GM21390 (cell line): Measurements from ENCODE around the gene ELL.
"Not testable (repeated sequence)": the region's sequence is repeated elsewhere in the genome, so short reads cannot be mapped to it uniquely, and the experiment has no call there.

ENCODE experiments used
- ATAC-seq: cut with Tn5 transposase; IDR thresholded peaks from one replicate; pipeline ENCODE4 v1.9.1; 2021; ENCODE audit not compliant: unreplicated experiment

The ELL gene

DNA sequence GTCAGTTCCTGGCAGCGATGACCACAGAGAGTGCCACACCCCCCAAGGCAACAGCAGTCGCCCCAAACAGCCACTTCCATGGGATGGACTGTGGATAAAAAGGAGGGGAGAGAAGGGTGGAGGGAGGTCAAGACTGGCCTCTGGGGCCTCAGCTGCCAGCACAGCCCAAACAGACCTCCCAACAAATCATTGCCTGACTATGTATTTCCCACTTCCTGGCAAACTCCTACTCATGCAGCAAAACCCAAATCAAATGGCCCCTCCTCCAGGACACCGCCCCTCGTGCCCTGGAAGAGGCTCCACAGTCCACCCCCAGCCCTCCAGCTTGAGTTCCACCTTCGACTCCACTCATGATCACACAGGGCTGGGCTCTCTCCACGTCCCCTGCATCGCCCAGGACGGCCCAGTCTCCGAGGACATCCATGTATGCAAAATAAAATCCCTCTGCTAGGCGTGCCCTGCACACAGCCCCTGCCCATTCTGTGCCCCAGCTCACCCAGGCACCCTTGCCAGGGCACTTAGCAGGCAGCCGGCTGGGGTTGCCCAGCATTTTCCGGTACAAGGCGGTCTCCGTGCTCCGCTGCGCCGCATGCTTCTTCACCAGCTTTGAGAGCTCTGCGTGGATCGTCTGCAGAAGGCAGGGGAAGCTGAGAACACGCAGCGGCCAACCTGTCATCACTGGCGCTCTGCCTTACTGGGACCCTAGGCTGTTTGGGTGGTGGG, 10.5 kb upstream of the ELL start:
- ATAC-seq: no peak

DNA sequence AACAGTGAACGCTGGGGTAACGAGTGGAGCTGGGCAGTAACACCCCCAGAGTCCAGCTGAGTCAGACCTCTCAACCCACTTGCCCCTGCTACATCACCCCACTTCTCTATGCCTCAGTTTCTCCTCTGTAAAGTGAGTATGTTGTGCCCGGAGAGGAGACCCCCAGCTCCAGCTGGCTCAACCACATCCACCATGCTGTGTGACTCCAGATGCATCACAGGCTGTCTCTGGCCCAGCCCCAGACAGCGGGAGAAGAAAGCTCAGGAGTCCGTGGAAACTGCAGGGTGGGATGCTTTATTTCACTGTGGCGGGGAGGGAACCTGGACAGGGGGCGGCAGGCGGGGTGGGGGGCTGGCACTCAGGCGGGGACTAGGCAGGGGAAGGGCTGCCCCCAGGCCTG, 9.6 kb upstream of the ELL start:
- no peak for ATAC-seq

DNA sequence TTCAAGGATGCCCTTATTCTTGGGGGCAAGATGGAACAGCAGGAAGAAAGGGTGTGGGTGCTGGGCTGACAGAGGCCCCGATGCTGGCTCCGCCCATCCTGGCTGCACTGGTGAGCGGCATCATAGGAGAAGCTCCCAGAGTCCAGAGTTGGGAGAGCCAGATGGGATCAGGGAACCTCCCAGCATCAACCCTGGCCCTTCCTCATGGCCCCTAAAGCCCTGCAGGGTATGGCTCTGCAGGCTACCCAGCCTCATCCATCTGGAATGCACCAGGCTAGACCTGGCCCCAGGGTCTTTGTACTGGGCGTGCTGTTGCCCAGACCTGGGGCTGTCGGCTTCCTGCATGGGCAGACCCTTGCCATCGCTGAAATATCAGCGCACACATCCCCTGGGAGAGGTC, 7.9 kb upstream of the ELL start:
- no peak for ATAC-seq

DNA sequence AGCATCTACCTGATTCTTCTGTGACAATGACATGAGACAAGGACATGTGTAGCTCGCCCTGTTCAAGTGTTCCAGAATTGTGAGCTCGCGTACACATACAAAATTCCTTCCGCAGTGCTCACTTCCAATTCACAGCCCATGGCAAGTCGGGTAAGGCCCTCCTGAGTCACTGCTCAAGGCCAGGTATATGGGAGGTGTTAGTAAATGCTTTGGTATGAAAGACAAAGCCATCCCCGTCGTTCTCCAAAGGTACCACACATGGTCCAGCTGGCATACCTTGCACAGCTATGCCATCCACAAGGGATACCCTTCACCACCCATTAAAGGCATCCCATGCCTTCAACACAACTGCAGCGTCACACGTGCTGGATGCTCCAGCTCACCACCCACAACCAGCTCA, 4.4 kb upstream of the ELL start:
- no peak for ATAC-seq

DNA sequence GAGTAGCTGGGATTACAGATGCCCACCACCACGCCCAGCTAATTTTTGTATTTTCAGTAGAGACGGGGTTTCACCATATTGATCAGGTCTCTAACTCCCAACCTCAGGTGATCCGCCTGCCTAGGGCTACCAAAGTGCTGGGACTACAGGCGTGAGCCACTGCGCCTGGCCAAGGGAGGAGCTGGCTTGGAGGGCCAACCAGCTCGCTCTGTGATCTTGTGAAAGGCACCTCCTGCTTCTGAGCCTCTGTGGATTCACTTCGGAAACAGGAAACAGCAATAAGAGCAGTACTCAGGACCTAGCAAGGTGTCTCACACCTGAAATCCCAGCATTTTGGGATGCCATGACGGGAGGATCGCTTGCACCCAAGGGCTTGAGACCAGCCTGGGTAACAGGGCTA, 2.0 kb upstream of the ELL start:
- ATAC-seq: no peak

DNA sequence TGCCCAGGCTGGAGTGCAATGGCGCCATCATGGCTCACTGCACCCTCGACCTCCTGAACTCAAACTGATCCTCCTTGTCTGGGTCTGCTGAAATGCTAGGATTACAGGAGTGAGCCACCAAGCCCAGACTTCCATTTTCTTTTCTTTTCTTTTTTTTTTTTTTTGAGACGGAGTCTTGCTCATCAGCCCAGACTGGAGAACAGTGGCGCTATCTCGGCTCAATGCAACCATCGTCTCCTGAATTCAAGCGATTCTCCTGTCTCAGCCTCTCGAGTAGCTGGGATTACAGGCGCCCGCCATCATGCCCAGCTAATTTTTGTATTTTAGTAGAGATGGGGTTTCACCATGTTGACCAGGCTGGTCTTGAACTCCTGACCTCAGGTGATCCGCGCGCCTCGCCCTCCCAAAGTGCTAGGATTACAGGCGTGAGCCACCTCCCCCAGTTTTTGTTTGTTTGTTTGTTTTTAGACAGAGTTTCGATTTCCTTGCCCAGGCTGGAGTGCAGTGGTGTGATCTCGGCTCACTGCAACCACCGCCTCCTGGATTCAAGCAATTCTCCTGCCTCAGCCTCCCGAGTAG, 1.1 kb upstream of the ELL start:
- ATAC-seq: not testable (repeated sequence)

DNA sequence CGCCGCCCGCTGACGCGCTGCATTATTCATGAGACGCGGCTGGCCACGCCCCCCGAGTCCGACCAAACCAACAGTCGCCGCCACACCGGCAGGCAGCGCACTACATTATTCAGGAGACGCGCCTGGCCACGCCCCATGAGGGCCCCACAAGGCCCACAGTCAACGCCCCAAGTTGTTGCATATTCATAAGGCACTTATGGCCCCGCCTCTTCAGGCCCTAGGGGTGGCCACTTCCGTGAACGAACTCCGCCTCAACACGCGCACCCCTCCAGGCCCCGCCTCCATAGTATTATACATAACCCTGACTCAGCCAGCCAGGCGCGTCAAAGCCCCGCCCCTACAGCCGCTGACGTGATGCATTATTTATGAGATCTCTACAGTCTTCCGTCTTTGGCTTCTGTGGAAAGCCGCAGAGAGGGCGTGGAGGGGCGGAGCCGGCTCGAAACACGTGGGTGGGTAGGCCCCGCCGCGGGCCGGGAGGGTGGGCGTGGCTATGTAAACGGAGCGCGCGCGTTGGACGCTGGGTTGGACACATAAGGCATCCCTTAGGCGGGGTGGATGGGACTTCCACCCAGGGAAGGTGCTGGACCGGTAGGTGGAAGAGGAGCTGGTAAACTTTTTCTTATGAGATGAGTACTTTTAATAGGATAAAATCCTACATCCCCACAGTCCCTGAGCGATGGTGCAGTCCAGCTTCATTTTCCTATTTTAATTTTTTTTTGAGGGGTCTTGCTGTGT, 423 bp upstream of the ELL start:
- ATAC-seq: peak; percentile 84

DNA sequence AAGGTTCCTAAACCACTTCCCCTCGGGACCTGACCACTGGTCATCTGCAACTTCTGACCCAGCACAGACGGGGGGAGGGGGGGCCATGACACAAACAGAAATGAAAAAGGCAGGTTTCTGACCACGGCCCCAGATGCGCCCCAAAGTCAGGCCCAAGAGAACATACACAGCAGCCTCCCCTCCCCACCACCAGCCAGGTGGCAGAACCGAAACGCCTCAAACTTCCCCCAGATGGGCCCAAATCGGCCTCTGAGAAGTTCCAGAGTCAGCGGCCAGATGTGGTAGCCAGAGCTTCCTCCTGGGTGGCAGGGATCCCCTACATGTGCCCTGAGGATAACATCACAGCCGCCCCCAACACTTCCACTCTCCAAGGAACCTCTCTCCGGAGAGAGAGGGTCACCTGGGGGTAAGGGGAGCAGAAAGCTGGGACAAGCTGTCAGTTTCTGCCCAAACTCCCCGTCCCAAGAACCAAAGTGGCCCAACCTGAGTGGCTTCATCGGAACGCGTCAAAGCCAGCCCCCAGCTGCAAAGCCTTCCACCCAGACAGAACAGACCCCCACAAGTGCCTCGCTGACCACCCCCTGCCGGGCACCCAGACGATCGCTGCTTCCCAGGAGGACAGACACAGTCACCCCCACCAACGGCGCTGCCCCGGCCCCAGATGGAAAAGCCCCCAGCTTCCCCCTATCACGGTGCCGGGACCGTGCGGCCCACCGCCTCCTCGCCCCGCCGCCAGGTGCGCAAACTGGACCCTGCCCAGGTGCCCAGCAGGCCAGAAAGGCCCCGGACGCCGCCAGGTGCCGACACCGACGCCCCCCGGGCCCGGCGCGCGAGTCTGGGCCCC, 800 bp downstream of the ELL start:
- ATAC-seq: no peak

DNA sequence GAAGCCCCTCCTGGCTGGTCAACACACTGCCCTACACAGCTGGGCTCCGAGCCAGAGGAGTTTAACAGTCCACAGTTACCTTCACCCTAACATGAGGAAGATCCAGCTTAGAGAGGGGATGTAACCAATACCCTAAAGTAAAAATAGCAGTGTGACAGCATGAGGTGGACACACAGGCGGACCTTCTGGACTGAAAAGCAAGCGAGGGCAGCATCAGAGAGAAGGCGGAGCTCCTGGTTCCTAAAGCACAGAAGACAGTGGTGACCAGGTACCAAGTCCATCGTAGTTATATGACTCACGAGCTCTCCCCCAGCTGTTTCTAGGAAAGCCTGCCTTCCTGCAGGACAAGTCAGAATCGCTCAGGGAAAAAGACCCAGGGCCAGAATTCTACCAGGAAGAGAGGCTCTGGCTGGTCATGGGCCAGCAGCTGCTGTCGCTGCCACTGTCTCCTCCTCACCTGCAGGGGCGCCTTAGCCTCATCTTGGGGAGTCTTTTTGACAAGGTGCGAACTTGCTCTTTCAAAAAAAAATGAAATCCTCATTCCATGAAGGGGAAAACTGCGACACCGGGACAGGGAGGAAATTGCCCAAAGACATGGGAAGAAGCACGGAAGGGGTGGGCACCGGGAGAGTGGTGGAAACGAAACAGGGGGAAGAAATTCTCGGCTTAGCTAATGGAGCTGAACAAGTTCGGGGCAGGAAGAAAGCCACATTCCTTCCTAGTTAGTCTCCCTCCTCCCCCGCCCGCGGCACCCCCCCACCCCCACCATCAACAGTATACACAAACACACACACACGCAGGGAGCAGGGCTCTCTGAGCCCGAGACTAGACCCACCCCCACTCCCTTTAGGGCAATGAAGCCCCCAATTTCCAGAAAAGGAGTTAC, 1.7 kb downstream of the ELL start:
- ATAC-seq: no peak

DNA sequence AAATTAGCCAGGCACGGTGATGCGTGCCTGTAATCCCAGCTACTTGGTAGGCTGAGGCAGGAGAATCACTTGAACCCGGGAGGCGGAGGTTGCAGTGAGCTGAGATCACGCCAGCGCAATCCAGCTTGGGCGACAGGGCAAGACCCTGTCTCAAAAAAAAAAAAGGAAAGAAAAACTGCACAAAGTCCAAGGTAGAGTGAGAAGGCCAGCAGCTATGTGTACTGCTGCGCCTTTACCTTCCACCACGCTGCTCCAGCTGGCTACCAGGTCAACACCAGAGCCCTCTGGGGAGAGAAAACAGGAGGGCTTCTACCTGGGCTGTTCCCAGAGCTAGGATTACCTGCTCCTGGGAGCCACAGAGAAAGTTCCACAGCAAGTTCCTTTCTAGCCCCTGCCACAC, 3.2 kb downstream of the ELL start:
- no peak for ATAC-seq

DNA sequence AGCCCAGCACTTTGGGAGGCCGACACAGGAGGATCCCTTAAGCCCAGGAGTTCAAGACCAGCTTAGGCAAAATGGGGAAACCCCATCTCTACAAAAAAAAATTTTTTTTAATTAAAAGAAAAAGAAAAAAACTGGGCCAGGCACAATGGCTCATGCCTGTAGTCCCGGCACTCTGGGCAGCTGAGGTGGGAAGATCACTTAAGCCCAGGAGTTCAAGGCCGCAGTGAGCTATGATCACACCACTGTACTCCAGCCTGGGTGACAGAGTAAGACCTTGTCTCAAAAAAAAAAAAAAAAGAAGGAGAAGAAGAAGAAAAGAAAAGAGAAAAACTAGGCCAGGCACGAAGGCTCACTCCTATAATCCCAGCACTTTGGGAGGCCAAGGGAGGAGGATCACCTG, 4.3 kb downstream of the ELL start:
- no peak for ATAC-seq

DNA sequence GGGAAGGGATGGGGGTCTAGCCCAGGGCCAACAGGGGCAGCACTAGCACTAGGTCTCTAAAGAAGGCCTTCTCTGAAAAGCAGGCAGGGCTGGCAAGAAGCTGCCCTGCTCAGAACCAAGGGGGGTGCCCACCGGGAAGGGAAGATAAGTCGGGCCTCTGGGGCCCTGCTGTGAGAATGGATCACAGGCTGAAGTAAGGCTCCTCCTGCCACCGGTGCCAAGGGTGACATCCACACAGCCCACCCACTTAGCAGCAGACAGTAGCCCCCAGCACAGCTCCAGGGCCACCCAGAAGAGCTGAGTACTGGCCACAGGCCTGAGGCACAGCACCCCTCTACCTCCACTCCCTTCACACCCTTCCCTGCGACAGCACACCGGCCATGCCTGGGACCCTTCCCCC, 5.9 kb downstream of the ELL start:
- ATAC-seq: no peak

DNA sequence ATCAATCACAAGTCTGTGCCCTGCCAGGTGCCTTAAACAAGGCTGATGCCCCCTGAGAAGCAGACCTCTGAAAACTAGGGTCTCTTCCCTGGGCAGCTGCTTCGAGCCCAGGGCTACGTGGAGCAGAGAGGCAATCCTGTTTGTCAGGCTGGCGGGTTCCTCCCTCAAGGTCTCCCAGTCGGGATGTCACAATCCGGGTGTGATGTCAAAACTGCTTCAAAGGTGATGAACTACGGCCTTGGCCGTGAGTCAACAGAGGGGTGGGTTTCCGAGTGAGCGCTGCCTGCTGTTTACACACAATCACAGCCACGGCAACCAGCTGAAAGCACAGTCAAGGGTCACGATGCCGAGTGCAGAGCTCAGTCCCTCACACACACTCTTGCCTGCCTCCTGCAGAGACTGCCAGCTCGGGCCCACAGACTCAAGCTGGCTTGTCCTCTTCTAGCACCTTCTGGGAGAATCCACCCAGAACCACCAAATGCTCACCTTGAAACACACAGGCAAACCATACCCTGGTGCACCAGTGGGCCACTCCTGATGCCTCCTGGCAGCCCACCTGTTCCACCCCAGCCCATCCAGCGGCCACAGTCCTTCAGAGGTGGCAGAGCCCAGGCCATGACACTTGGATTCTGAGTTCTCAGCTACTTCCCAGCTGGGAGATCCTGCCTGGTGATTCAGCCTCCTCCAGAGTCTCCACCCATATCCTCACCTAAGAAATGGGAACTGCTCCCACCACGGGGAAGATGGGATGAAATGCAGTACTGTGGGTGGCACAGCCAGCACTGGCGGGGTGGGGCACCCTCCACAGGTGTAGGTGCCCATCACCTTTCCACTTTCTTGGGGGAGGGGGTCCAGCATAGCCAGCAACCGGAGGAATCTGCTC, 6.8 kb downstream of the ELL start:
- no peak for ATAC-seq

DNA sequence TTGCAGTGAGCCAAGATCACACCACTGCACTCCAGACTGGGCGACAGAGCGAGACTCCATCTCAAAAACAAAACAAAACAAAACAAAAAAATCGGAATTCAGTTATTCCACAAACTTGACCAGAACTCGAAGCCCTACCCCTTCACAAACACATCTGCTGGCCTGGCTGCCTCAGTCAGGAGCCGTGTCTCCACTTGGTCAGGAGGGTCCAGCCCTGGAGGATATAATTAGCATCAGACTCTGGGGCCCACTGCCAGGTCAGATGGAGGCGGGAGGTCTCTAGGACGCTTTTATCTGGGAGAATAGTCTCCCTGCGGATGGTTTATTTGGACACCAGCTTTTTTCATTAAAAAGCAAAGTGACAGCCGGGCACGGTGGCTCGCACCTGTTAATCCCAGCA, 8.0 kb downstream of the ELL start:
- no peak for ATAC-seq

DNA sequence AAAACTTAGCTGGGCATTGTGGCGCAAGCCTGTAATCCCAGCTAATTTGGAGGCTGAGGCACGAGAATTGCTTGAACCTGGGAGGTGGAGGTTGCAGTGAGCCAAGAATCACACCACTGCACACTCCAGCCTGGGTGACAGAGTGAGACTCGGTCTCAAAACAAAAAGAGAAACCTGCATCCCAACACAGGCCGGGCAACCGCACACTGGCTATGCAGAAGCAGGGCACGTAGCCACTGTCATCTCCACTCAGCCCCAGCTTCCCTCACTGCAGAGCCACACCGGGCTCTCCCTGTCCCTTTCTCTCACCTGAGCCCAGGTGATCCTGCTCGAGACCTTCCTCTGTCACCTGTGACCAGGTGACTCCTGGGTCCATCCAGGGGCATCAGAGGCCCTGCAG, 11.7 kb downstream of the ELL start:
- no peak for ATAC-seq

DNA sequence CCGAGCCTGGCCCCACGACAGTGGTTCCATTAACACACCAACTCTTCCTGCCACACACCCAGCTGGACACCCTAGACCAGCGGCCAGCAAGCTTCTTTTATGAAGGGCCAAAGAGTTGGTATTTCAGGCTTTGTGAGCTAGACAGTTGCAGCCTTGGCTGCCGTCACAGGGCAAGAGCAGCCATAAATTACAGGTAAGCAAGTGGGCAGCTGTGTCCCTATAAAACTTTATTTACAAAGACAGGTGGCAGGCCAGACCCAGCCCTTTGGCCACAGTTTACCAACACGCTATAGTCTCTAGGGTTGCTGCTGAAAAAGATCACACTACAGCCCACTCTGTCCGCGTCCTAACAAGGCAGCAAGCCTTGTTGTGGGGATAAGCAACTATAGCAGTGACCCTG, 13.3 kb downstream of the ELL start:
- ATAC-seq: no peak

DNA sequence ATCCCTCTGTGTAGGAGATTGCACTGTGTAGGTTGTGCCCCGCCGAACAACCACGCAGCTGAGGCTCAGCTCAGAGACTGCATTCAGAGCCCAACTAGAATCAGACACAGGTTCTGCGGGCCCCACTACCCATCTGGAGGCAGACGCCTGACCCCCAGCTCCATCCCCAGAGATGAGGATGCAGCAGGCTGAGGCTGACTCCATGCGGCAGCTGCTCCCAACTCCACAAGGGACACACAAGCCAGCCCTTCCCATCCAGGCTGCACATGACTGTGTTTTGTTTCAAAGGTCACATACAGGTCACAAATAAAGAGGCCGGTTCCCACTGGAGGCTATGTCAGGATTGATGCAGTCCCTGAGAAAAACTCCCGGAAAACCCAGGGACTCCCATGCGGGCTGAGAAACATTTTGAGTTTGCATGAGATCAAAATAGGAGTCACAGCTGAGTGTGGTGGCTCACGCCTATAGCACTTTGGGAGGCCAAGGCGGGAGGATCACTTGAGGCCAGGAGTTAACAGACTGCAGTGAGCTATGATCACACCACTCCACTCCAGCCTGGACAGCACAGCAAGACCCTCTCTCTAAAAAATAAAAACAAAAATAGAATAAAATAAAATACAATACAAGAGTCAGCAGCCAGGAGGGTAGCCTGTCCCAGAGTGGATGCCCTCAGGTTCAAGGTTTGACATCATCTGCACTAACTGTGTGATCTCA, 14.0 kb downstream of the ELL start:
- no peak for ATAC-seq

DNA sequence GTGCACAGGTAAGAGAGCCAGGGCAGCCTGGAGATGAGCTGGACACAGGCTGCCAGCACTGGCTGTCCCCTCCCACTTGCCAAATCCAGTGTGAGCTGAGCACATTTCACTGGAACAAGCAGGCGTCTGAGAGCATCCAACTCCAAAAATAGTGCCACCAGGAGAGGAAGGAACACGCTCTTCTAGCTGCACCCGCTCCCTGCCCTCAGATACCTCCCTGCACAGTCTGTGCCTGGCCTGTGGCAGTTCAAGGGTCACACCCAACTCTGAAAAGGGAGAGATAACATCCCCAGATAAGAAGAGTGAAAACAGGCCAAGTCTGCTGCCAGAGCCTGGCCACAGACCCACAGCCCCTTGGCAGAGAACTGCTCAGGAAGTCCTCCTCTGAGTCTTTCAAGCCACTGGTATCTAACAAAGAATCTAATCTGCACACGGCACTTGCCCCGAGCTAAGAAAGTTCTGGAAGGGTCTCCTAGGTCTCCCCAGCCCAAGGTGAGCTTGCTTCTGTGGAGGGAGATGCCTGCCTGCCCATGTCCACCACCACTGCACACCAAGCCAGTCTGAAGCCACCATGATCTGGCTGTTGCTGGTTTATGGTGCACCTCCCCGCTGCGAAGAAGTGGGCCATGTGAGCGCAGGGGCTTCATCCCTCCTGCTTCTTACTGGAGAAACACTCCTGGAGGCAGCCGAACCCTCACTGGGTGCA, 14.7 kb downstream of the ELL start:
- no peak for ATAC-seq
